Vagina (tissue), 2 donors: ENCODE measurements around the gene ENTPD6.

ENCODE experiments used
- POLR2A ChIP-seq, 2 donors: fragments of 450-650 bp; IDR thresholded peaks; one replicate each; pipeline ENCODE4 v1.6.1; 2017; ENCODE audit warnings: antibody characterized with exemption in 2 of 2, mild to moderate bottlenecking in 2 of 2, moderate library complexity in 2 of 2
- POLR2AphosphoS5 ChIP-seq, 2 donors: sonication (generic); formaldehyde crosslinking; IDR thresholded peaks; one replicate each; pipeline ENCODE4 v1.9.0; 2017; ENCODE audit warnings: antibody characterized with exemption in 2 of 2, mild to moderate bottlenecking in 2 of 2, low read depth in 1 of 2; ENCODE audit not compliant: insufficient read depth in 1 of 2
- TF ChIP-seq, protein P1 (sequence below), 3 experiments: fragments of 450-650 bp in 2 of 3; fragments of 200-600 bp in 1 of 3; sonication (generic) in 1 of 3; IDR thresholded peaks; one replicate each; pipeline ENCODE4 v1.5.1; 2017 to 2019; ENCODE audit warnings: antibody characterized with exemption in 3 of 3, mild to moderate bottlenecking in 2 of 3, moderate library complexity in 2 of 3

DNA sequence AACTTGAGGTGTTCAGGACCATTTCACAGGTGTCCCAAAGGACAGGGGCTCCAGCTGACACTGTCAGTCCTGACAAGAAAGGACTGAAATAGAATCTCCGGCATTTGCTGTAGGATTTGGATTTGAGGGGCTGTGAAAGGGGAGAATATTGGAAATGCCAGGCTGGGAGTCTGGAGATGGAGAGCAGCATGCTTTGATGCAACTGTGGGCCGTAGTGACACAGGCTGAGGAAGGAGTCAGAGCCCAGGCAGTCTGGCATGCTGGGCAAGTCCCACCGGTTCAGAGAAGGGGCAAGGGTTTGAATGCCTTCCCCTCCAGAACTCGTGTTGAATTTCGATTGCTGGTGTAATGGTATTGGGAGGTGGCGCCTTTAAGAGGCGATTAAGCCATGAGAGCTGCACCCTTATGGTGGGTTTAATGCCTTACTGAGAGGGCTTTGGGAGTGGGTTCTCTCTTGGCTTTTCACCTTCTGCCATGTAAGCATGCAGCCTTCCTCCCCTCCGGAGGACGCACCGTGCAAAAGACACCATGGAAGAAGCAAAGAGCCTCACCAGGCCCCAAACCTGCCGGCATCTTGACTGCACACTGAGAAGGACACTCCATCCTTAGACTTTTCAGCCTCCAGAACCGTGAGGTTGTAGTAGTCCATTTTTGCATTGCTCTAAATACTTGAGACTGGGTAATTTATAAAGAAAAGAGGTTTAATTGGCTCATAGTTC is 43.0 kb downstream of the ENTPD6 start:
- TF ChIP-seq, protein P1, sequence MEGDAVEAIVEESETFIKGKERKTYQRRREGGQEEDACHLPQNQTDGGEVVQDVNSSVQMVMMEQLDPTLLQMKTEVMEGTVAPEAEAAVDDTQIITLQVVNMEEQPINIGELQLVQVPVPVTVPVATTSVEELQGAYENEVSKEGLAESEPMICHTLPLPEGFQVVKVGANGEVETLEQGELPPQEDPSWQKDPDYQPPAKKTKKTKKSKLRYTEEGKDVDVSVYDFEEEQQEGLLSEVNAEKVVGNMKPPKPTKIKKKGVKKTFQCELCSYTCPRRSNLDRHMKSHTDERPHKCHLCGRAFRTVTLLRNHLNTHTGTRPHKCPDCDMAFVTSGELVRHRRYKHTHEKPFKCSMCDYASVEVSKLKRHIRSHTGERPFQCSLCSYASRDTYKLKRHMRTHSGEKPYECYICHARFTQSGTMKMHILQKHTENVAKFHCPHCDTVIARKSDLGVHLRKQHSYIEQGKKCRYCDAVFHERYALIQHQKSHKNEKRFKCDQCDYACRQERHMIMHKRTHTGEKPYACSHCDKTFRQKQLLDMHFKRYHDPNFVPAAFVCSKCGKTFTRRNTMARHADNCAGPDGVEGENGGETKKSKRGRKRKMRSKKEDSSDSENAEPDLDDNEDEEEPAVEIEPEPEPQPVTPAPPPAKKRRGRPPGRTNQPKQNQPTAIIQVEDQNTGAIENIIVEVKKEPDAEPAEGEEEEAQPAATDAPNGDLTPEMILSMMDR (IDR thresholded peaks at IDR 0.05), result no peak
- TF ChIP-seq POLR2A (IDR thresholded peaks at IDR 0.05), result no peak
- no peak for TF ChIP-seq POLR2AphosphoS5 (IDR thresholded peaks at IDR 0.05; ENCODE audit: insufficient read depth in 1 of 2, low read depth in 1 of 2)
